ENCODE results near the gene GMPPA. TPM values are rescaled to one million over a fixed set of nuclear protein-coding genes. Genes with fewer than 3 reads are reported as not detected.

The GMPPA gene
- total and polyA plus RNA-seq, 3 donors from 2014 or later, result 19.6 to 28.3 (median 24.6) TPM

GRCh38 chr2:219541611-219542180, 43.0 kb downstream of the GMPPA start:
- Histone ChIP-seq H3K4me3 (peak overlapping the region in 1 of 2 donors; percentile 80), H3K36me3 (ENCODE audit: low read depth, missing control alignments) (no peaks in the 10 kb centered on the region), H3K4me1 (peaks cover 34% of the 10 kb centered on the region), H3K27me3 (no peaks in the 10 kb centered on the region), H3K9me3 (no peaks in the 10 kb centered on the region), H3K27ac (peak overlapping the region in 1 of 2 donors; percentile 85)
- TF ChIP-seq, protein P1, sequence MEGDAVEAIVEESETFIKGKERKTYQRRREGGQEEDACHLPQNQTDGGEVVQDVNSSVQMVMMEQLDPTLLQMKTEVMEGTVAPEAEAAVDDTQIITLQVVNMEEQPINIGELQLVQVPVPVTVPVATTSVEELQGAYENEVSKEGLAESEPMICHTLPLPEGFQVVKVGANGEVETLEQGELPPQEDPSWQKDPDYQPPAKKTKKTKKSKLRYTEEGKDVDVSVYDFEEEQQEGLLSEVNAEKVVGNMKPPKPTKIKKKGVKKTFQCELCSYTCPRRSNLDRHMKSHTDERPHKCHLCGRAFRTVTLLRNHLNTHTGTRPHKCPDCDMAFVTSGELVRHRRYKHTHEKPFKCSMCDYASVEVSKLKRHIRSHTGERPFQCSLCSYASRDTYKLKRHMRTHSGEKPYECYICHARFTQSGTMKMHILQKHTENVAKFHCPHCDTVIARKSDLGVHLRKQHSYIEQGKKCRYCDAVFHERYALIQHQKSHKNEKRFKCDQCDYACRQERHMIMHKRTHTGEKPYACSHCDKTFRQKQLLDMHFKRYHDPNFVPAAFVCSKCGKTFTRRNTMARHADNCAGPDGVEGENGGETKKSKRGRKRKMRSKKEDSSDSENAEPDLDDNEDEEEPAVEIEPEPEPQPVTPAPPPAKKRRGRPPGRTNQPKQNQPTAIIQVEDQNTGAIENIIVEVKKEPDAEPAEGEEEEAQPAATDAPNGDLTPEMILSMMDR (IDR thresholded peaks at IDR 0.05), result peak; percentile 93 to 97 (median 95)
- no peak for TF ChIP-seq POLR2A (IDR thresholded peaks at IDR 0.05)
- peak; percentile 88 for DNase-seq
- 10% methylated on average over 19 to 44 of the region's 48 CpGs for WGBS, 2 donors
- intact Hi-C loops (cut with DNase I; ENCODE audit: low total_unique reads), result loop anchor here (5.0 kb wide), 1 partner anchor 96 kb away; no protein-coding TSS in a partner anchor

DNA sequence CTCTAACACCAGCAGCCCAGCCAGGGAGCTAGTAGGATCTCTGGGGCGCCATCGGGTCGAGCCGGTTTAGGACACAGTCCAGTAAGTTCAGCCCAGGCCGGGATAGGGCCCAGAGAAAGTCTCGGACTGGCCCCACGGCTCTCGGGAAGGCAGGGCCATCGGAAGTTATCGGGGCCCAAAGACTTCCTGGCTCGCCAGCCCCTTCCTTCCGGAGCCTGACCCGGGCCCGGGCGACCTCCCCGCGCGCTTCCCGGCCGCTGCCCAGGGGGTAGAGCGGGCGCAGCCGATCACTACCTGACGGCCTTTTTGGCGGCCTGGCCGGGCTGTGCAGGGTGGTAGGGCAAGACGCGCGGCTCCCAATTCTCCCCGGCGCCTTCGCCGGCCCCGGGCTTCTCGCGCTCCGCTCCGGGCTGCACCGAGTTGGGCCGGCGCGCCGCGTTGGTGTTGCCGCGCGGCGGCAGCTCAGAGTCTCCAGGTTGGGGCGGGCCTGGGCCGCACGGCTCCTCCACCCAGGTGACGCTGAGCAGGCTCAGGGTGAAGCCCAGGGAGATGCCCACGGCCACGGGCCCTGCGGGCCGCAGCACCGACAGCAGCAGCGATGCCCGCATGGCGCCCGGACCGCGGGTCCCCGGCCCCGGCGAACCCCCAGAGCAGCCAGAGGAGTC, 44.4 kb downstream of the GMPPA start:
- intact Hi-C loops (cut with DNase I; ENCODE audit: low total_unique reads), result loop anchor here (5.0 kb wide), 1 partner anchor 94 kb away; no protein-coding TSS in a partner anchor
- Histone ChIP-seq H3K4me1 (peaks cover 30% of the 10 kb centered on the region), H3K9me3 (no peaks in the 10 kb centered on the region), H3K27ac (peak overlapping the region; percentile 85 to 94), H3K36me3 (ENCODE audit: low read depth, missing control alignments) (no peaks in the 10 kb centered on the region), H3K27me3 (no peaks in the 10 kb centered on the region), H3K4me3 (peak overlapping the region; percentile 80 to 86)
- WGBS, 2 donors, result 0 to 4% methylated on average over 11 to 28 of the region's 66 CpGs
- TF ChIP-seq, protein P1 (IDR thresholded peaks at IDR 0.05), result no peak
- TF ChIP-seq POLR2A (IDR thresholded peaks at IDR 0.05), result no peak
- peak; percentile 41 for DNase-seq

GRCh38 chr2:219543596-219544358, 45.1 kb downstream of the GMPPA start, which contains the start of the genes CHPF and TMEM198:
Gene CHPF, minus strand, starts transcription at chr2:219543809. Its CDS starts 271 bp downstream, at chr2:219543538.
Gene TMEM198, plus strand, starts transcription at chr2:219544028. Its CDS starts 700 bp downstream, at chr2:219544728.
- Histone ChIP-seq H3K27ac (peak within 1 kb of the TSS; percentile 85 to 94), H3K4me3 (peak within 1 kb of the TSS; percentile 80 to 86), H3K9me3 (no peaks in the 10 kb centered on the region), H3K36me3 (ENCODE audit: low read depth, missing control alignments) (no peaks in the 10 kb centered on the region), H3K4me1 (peaks cover 23% of the 10 kb centered on the region), H3K27me3 (no peaks in the 10 kb centered on the region)
- peak; percentile 39 for TF ChIP-seq POLR2A (IDR thresholded peaks at IDR 0.05)
- TF ChIP-seq, protein P1 (IDR thresholded peaks at IDR 0.05), result no peak
- intact Hi-C loops (cut with DNase I; ENCODE audit: low total_unique reads), result loop anchor here (5.0 kb wide), 1 partner anchor 94 kb away; no protein-coding TSS in a partner anchor
- 0 to 1% methylated on average over 27 to 58 of the region's 75 CpGs for WGBS, 2 donors
- peak; percentile 100 for DNase-seq

- peaks cover 22% of the 10 kb centered on the region for H3K4me1 ChIP-seq
- H3K27me3 ChIP-seq, result no peaks in the 10 kb centered on the region
- intact Hi-C loops (cut with DNase I; ENCODE audit: low total_unique reads), result loop anchor here (5.0 kb wide), 1 partner anchor 93 kb away; no protein-coding TSS in a partner anchor
- WGBS, 2 donors, result 20 to 32% methylated on average over 9 of the region's 9 CpGs
- no peaks in the 10 kb centered on the region for H3K9me3 ChIP-seq
- peak overlapping the region; percentile 85 to 94 for H3K27ac ChIP-seq
- no peak for DNase-seq
- no peaks in the 10 kb centered on the region for H3K36me3 ChIP-seq (ENCODE audit: low read depth, missing control alignments)
- TF ChIP-seq POLR2A (IDR thresholded peaks at IDR 0.05), result no peak
- TF ChIP-seq, protein P1 (IDR thresholded peaks at IDR 0.05), result no peak
- peak overlapping the region; percentile 80 to 86 for H3K4me3 ChIP-seq
Observed at GRCh38 chr2:219544567-219544966, 45.9 kb downstream of the GMPPA start.
